Naive thymus-derived CD8-positive, alpha-beta T cell (primary cell): ENCODE results near the gene CA5B. TPM values are rescaled to one million over a fixed set of nuclear protein-coding genes. Genes with fewer than 3 reads are reported as not detected.

Experiments
- ATAC-seq, 2 donors: fragments of 150-1000 bp; cut with Tn5 transposase in 1 of 2; sonication (Bioruptor Pico), chemical (Tn5 transposase) in 1 of 2; 1 replicate in 1 of 2; 2 replicates in 1 of 2; pipeline ENCODE4 v1.10.0; 2021; ENCODE audit warnings: mild to moderate bottlenecking in 2 of 2, moderate library complexity in 2 of 2
- POLR2A ChIA-PET: fragments of 350-600 bp; sonication (Branson Sonifier 250); formaldehyde crosslinking; loops from one replicate; lab custom pipeline; 2021; ENCODE audit warnings: antibody characterized with exemption; lab: Charles Lee
- DNase-seq, 10 donors: peaks; one replicate each; pipeline versions ENCODE4 v3.0.0 to v3.0.0-alpha.2; 2020 to 2022
- H3K27ac Mint-ChIP-seq, 10 donors: one replicate each; pipeline ENCODE4 v1.8.0; 2020 to 2022; ENCODE audit warnings: mild to moderate bottlenecking in 10 of 10, mixed read lengths in 10 of 10, moderate library complexity in 4 of 10, inconsistent platforms in 1 of 10
- H3K27me3 Mint-ChIP-seq, 5 donors: one replicate each; pipeline ENCODE4 v1.8.0; 2021 to 2022; ENCODE audit warnings: mixed read lengths in 5 of 5
- H3K36me3 Mint-ChIP-seq, 3 donors: one replicate each; pipeline ENCODE4 v1.8.0; 2020 to 2022; ENCODE audit warnings: mixed read lengths in 3 of 3, mild to moderate bottlenecking in 2 of 3, inconsistent platforms in 1 of 3
- H3K4me1 Mint-ChIP-seq, 4 donors: one replicate each; pipeline ENCODE4 v1.8.0; 2021 to 2022; ENCODE audit warnings: mixed read lengths in 4 of 4
- H3K4me3 Mint-ChIP-seq, 10 donors: one replicate each; pipeline ENCODE4 v1.8.0; 2020 to 2022; ENCODE audit warnings: mild to moderate bottlenecking in 10 of 10, mixed read lengths in 10 of 10, moderate library complexity in 6 of 10, inconsistent platforms in 1 of 10
- H3K9me3 Mint-ChIP-seq, 9 donors: one replicate each; pipeline ENCODE4 v1.8.0; 2020 to 2022; ENCODE audit warnings: mixed read lengths in 9 of 9, mild to moderate bottlenecking in 3 of 9, inconsistent platforms in 1 of 9, moderate library complexity in 1 of 9
- polyA plus RNA-seq, 3 donors: library from polyadenylated mRNA; unstranded; fragments of 300-500 nt; fragmentation: Illumina TruSeq; gene quantifications; one replicate each; pipeline ENCODE4 v1.2.3, GENCODE V29; 2021
- total RNA-seq, 8 experiments: library from RNA in 2 of 8; stranded (reverse) in 2 of 8; gene quantifications; one replicate each; pipeline ENCODE4 v1.2.3 and lab custom pipeline; 2021 to 2026

CA5B gene
- total and polyA plus RNA-seq, 5 experiments from 2014 or later, result 37.3 to 69.4 (median 44.2) TPM

GRCh38 chrX:15789979-15790768 lies 52.1 kb downstream of the CA5B start, which contains the start of gene ZRSR2:
Gene ZRSR2 (plus strand): TSS chrX:15790484. CDS start chrX:15790496, 12 bp downstream.
- peak; percentile 86 to 87 for ATAC-seq
- POLR2A ChIA-PET, result interaction anchor here (0.9 to 4.1 kb wide), 13 partner anchors 9 to 115 kb away, joined by 3 to 28 read pairs (median 4); partner anchors contain the start of genes AP1S2 and CA5B
- Mint-ChIP-seq H3K9me3 (no peaks in the 10 kb centered on the region), H3K36me3 (peaks cover 0 to 20% (median 3%) of the 10 kb centered on the region in 3 donors), H3K4me1 (peaks cover 6 to 23% (median 22%) of the 10 kb centered on the region in 4 donors), H3K4me3 (no peak within 1 kb of the TSS), H3K27me3 (no peaks in the 10 kb centered on the region), H3K27ac (no peak within 1 kb of the TSS)
- peak; percentile 76 to 95 (median 86) for DNase-seq

DNA sequence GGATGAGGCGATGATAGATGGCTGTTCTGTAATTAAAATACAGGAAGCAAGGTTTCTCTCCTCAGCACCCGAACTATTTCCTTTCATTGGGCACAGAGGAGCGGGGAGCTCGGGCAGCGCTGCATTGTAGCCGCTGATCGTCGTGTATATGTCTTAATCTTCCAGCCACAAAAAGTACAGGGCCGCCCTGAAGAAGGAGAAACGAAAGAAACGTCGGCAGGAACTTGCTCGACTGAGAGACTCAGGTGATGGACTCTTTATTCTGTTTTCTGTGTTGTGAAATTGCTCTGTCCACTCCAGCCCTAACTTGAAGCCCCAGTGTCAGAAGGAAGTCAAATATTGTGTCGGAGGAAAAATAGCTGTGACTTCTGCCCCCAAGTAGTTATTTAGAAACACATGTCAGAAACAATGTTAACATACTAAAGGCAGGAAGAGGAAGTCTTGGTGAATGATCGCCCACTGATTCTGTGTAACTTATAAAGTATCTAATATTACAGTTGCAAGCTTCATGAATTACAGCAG lies 52.8 kb downstream of the CA5B start:
- POLR2A ChIA-PET, result interaction anchor here (1.0 to 4.1 kb wide), 10 partner anchors 9 to 116 kb away, joined by 3 to 28 read pairs (median 4); partner anchors contain the start of genes AP1S2 and CA5B
- H3K27me3 Mint-ChIP-seq, result no peaks in the 10 kb centered on the region
- peaks cover 0 to 23% (median under 1%) of the 10 kb centered on the region in 3 donors for H3K36me3 Mint-ChIP-seq
- H3K4me3 Mint-ChIP-seq, result no peak overlapping the region
- peaks cover 6 to 28% (median 27%) of the 10 kb centered on the region in 4 donors for H3K4me1 Mint-ChIP-seq
- no peak overlapping the region for H3K27ac Mint-ChIP-seq
- ATAC-seq (no peak), DNase-seq (no peak)
- no peaks in the 10 kb centered on the region for H3K9me3 Mint-ChIP-seq

DNA sequence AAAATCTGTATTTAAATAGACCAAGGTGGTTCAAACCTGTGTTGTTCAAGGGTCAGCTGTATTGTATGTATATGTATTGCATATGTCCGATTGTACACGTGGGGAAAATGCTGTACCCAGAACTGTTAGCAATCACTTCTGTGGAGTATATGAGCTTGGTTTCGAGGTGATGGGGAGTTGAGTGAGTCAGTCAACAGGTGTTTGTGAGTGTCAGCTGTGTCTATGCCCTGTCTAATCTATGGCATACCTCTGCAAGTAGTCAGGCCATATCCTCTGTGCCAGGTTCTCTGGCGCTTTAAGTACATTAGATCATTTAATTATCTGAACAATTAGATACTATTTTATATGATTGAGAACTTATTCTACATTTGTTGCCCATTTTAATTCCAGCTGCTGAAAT lies 59.6 kb downstream of the CA5B start:
- H3K27ac Mint-ChIP-seq, result peak overlapping the region in 2 of 10 donors; percentile 20 to 32

DNA sequence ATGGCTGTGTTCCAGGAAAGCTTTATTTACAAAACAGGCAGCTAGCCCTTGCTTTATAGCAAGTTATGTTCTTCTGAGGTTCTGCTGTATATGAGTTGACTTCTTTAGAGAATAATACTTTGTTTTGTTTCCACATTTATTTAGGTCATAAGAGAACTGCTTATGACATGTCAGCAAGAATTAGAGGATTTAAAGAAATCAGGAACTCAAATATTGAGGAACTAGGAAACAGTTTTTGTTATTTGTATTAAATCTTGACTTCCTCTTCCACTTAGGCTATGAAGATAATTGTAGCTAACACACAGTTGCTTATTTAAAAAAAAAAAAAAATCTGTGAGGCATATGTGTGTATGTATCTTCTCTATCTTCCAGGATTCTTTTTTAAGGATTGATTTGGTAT lies 66.5 kb downstream of the CA5B start:
- H3K27me3 Mint-ChIP-seq, result no peaks in the 10 kb centered on the region
- peaks cover 3 to 70% (median 13%) of the 10 kb centered on the region in 3 donors for H3K36me3 Mint-ChIP-seq
- H3K4me3 Mint-ChIP-seq, result no peak overlapping the region
- H3K27ac Mint-ChIP-seq, result no peak overlapping the region
- no peak for ATAC-seq
- no peaks in the 10 kb centered on the region for H3K9me3 Mint-ChIP-seq
- DNase-seq, result no peak
- peaks cover 0 to 3% (median 3%) of the 10 kb centered on the region in 4 donors for H3K4me1 Mint-ChIP-seq
- POLR2A ChIA-PET, result no interaction called here

More for the DNA sequence above, 59.6 kb downstream of the CA5B start:
- POLR2A ChIA-PET, result interaction anchor here (0.7 kb wide), 1 partner anchor 31 kb away, joined by 7 read pairs; no protein-coding TSS in a partner anchor
- no peak for ATAC-seq
- DNase-seq, result no peak
- Mint-ChIP-seq H3K4me1 (peaks cover 12 to 43% (median 33%) of the 10 kb centered on the region in 4 donors), H3K9me3 (no peaks in the 10 kb centered on the region), H3K4me3 (peak overlapping the region in 2 of 10 donors; percentile 6 to 39), H3K27me3 (no peaks in the 10 kb centered on the region), H3K36me3 (peaks cover 3 to 61% (median 6%) of the 10 kb centered on the region in 3 donors)

DNA sequence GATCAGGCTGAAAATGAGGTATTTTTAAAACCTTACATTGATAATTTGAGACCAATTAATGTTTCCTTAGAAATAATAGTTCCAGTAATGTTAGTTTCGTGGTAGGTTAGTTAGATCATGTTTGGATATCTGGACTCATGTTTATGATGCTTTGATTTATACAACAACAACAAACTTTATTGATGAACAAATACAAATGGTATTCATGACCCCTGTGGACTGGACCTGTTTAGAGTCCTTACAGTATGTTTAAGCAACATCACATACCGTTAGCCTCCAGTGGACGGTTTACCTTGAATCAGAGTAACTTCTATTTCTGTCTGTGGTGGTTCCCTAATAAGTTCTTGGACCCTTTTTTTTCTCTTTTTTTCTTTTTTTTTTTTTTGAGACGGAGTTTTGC lies 70.2 kb downstream of the CA5B start:
- no peaks in the 10 kb centered on the region for H3K9me3 Mint-ChIP-seq
- H3K4me1 Mint-ChIP-seq, result peaks cover 0 to 3% (median 3%) of the 10 kb centered on the region in 4 donors
- POLR2A ChIA-PET, result no interaction called here
- peaks cover 5 to 84% (median 13%) of the 10 kb centered on the region in 3 donors for H3K36me3 Mint-ChIP-seq
- H3K4me3 Mint-ChIP-seq, result no peak overlapping the region
- H3K27me3 Mint-ChIP-seq, result no peaks in the 10 kb centered on the region
- no peak overlapping the region for H3K27ac Mint-ChIP-seq
- DNase-seq (no peak), ATAC-seq (no peak)

- POLR2A ChIA-PET, result no interaction called here
- peaks cover 10 to 28% (median 23%) of the 10 kb centered on the region in 4 donors for H3K4me1 Mint-ChIP-seq
- DNase-seq (no peak), ATAC-seq (no peak)
- H3K27me3 Mint-ChIP-seq, result no peaks in the 10 kb centered on the region
- H3K9me3 Mint-ChIP-seq, result no peaks in the 10 kb centered on the region
- no peak overlapping the region for H3K4me3 Mint-ChIP-seq
- H3K27ac Mint-ChIP-seq, result peak overlapping the region in 1 of 10 donors; percentile 2
- peaks cover 5 to 74% (median 16%) of the 10 kb centered on the region in 3 donors for H3K36me3 Mint-ChIP-seq
Measured at GRCh38 chrX:15812192-15812938, 74.3 kb downstream of the CA5B start.

DNA sequence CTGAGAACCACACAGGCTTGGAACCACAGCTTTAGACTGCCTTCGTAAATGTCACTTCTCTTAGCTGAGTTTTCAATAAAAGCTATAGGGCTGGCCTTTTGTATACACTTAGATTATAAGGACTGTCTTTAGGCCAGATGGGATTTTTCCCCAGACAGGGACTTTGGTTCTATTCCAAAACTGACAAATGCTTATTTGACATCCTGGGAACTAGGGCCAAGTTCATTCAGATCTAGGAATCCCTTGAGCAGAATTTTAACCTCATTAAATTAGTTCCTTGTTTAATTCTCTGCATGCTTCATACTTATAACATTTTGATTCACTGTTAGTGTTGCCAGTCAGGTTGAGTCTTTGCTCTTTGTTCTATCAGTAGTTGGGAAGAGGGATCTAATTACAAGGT lies 75.3 kb downstream of the CA5B start:
- POLR2A ChIA-PET, result no interaction called here

DNA sequence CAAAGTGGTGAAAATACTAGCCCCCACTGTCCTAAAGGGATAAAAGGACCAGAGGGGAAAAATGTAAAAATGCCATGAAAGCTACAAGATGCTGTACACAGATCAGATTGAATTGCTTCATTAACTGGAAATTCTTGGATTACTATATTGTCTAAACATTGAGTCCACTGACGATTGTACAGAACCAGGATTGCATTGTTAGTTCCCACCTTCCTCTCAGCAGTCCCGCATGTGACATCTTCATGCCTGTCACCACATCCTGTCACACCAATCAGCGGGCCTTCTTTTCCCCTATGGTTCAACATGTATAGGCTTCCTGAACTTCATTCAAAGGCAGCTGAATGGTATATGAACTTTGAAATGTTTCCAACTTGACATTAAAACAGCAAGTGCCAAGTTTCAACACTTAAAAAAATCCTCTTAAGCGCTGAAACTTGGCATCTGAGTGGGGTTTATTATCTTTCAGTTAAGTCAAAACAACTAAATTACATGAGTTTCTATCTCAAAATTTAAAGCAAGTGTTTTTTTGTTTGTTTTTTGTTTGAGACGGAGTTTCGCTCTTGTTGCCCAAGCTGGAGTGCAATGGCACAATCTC lies 76.8 kb downstream of the CA5B start:
- DNase-seq (peak in 1 of 10 donors; percentile 4), ATAC-seq (no peak)
- Mint-ChIP-seq H3K27me3 (no peaks in the 10 kb centered on the region), H3K9me3 (no peaks in the 10 kb centered on the region), H3K36me3 (peaks cover 5 to 61% (median 16%) of the 10 kb centered on the region in 3 donors), H3K4me1 (peaks cover 9 to 30% (median 27%) of the 10 kb centered on the region in 4 donors), H3K27ac (peak overlapping the region in 5 of 10 donors; percentile 7 to 78 (median 48)), H3K4me3 (peak overlapping the region in 1 of 10 donors; percentile 20)
- POLR2A ChIA-PET, result interaction anchor here (2.0 kb wide), 1 partner anchor 40 kb away, joined by 6 read pairs; the partner anchor contains the start of gene AP1S2

More for the DNA sequence above, 75.3 kb downstream of the CA5B start:
- H3K4me3 Mint-ChIP-seq, result no peak overlapping the region
- ATAC-seq, result no peak
- no peak for DNase-seq
- peak overlapping the region in 1 of 10 donors; percentile 46 for H3K27ac Mint-ChIP-seq
- H3K27me3 Mint-ChIP-seq, result no peaks in the 10 kb centered on the region
- peaks cover 10 to 30% (median 27%) of the 10 kb centered on the region in 4 donors for H3K4me1 Mint-ChIP-seq
- H3K9me3 Mint-ChIP-seq, result no peaks in the 10 kb centered on the region
- H3K36me3 Mint-ChIP-seq, result peaks cover 5 to 69% (median 16%) of the 10 kb centered on the region in 3 donors

GRCh38 chrX:15815779-15816437 lies 77.8 kb downstream of the CA5B start:
- POLR2A ChIA-PET, result interaction anchor here (1.0 to 2.0 kb wide), 2 partner anchors 25 to 39 kb away, joined by 4 to 6 read pairs; partner anchors contain the start of genes AP1S2 and ZRSR2
- Mint-ChIP-seq H3K4me1 (peaks cover 9 to 30% (median 27%) of the 10 kb centered on the region in 4 donors), H3K27me3 (no peaks in the 10 kb centered on the region), H3K4me3 (peak overlapping the region in 5 of 10 donors; percentile 4 to 43 (median 19)), H3K9me3 (no peaks in the 10 kb centered on the region), H3K27ac (peak overlapping the region in 6 of 10 donors; percentile 37 to 91 (median 62)), H3K36me3 (peaks cover 3 to 61% (median 21%) of the 10 kb centered on the region in 3 donors)
- ATAC-seq, result peak; percentile 59 to 82
- DNase-seq, result peak in 3 of 10 donors; percentile 1 to 25 (median 16)

DNA sequence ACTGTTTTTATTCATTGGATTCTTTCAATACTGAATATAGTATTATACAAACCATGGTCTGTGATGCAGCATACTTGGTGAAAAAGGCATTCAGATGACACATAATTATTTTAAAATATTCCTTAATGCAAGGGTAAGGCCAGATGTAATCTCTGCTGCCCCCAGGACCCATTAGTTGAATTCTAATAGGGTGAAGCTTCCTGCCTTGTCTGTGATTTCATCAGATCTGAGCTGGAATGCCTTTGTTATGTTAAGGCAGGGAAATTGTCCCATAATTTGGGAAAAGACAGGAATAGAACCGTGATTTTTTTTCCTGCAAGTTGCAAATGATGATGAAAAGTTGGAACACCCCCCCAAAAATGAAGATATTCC lies 78.4 kb downstream of the CA5B start:
- peak overlapping the region in 2 of 10 donors; percentile 18 to 43 for H3K4me3 Mint-ChIP-seq
- POLR2A ChIA-PET, result interaction anchor here (1.0 to 2.0 kb wide), 2 partner anchors 26 to 38 kb away, joined by 4 to 6 read pairs; partner anchors contain the start of genes AP1S2 and ZRSR2
- H3K27me3 Mint-ChIP-seq, result no peaks in the 10 kb centered on the region
- peak in 1 of 2 donors; percentile 5 for ATAC-seq
- peaks cover 4 to 62% (median 22%) of the 10 kb centered on the region in 3 donors for H3K36me3 Mint-ChIP-seq
- peak overlapping the region in 6 of 10 donors; percentile 45 to 91 (median 80) for H3K27ac Mint-ChIP-seq
- no peak for DNase-seq
- H3K4me1 Mint-ChIP-seq, result peaks cover 9 to 30% (median 27%) of the 10 kb centered on the region in 4 donors
- H3K9me3 Mint-ChIP-seq, result no peaks in the 10 kb centered on the region

- peak; percentile 80 to 81 for ATAC-seq
- H3K4me1 Mint-ChIP-seq, result peaks cover 9 to 30% (median 27%) of the 10 kb centered on the region in 4 donors
- no peaks in the 10 kb centered on the region for H3K27me3 Mint-ChIP-seq
- peak overlapping the region; percentile 13 to 83 (median 80) for H3K27ac Mint-ChIP-seq
- H3K36me3 Mint-ChIP-seq, result peaks cover 5 to 62% (median 22%) of the 10 kb centered on the region in 3 donors
- DNase-seq, result peak in 7 of 10 donors; percentile 11 to 63 (median 58)
- H3K4me3 Mint-ChIP-seq, result peak overlapping the region in 9 of 10 donors; percentile 8 to 64 (median 58)
- H3K9me3 Mint-ChIP-seq, result no peaks in the 10 kb centered on the region
- POLR2A ChIA-PET, result interaction anchor here (0.6 to 2.0 kb wide), 3 partner anchors 26 to 78 kb away, joined by 3 to 6 read pairs (median 4); partner anchors contain the start of genes AP1S2 and ZRSR2
Measured at GRCh38 chrX:15816886-15817285, 78.8 kb downstream of the CA5B start.
